Measurements from ENCODE around the gene TRIM44. TPM values are rescaled to one million over a fixed set of nuclear protein-coding genes. Genes with fewer than 3 reads are reported as not detected.

Gene TRIM44
- total and polyA plus RNA-seq, 2 donors (not counting 3 experiments of a cell fraction or from before 2014, with no cell fraction given), result 31.7 to 72.0 TPM

DNA sequence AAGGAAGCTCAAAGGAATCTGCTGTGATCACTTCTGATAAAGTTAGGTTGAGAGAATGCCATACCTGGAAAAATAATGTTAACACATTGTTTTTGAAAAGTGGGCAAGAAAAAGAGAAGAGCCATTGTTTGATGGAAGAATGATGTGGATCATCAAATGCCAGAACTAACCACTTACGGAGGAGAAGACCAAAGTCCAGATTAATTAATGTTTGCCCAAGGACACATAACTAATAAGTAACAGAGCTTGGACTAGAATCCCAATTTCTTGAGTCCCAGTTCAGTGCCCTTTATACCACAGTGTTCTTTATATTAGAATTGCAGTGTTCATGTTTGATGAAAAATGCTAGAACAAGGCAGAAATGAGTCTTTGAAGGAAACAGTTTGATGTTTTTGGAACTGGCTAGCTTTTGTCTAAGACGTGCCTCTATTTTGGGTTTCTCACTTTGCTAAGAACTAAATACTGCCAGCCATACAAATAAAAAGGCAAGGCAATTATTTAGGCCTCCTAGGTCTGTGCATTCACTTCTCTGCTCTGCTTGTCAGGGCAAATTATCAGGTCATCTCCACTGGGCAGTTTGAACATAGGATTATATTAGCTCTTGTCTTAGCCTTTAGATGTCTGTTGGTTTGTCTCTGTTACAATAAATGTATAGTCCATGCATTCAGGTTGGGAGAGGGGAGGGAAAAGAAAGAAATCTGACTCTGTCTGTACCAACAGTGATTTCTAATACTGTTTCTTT, 72.3 kb downstream of the TRIM44 start:
- Histone ChIP-seq H3K4me1 (ENCODE audit: control insufficient read depth, extremely low read depth, insufficient read depth, low read length) (peaks cover 25% of the 10 kb centered on the region), H3K27me3 (ENCODE audit: control insufficient read depth in 2 of 2, insufficient read depth in 2 of 2, low read length in 2 of 2) (no peaks in the 10 kb centered on the region), H3K4me3 (replicated peaks in 1 of 3; ENCODE audit: insufficient read depth in 1 of 3, low read depth in 1 of 3, low read length in 3 of 3) (no peak overlapping the region), H3K9ac (replicated peaks; ENCODE audit: extremely low read depth, insufficient read depth, low read length) (no peak overlapping the region), H3K79me2 (ENCODE audit: control insufficient read depth, insufficient read depth, low read length) (no peaks in the 10 kb centered on the region), H3K27ac (ENCODE audit: insufficient read depth, low read depth, low read length) (peak overlapping the region; percentile 73), H3K9me1 (replicated peaks; ENCODE audit: control insufficient read depth, extremely low read depth, insufficient read depth, low read length) (no peaks in the 10 kb centered on the region), H3K4me2 (ENCODE audit: insufficient read depth, low read length) (peak overlapping the region; percentile 70), H3K36me3 (ENCODE audit: control insufficient read depth in 2 of 2, extremely low read depth in 1 of 2, insufficient read depth in 2 of 2, low read length in 2 of 2) (peaks cover 0 to 3% of the 10 kb centered on the region in 2 experiments), H3K9me3 (replicated peaks; ENCODE audit: control insufficient read depth, insufficient read depth, low read length) (no peaks in the 10 kb centered on the region), H4K20me1 (replicated peaks; ENCODE audit: control insufficient read depth, extremely low read depth, insufficient read depth, low read length) (no peaks in the 10 kb centered on the region), H2AFZ (ENCODE audit: low read depth, low read length) (no peak overlapping the region)
- no peak for FAIRE-seq
- CTCF ChIA-PET, result interaction anchor here (1.3 to 2.9 kb wide), 3 partner anchors 12 to 116 kb away, joined by 3 to 13 read pairs (median 3); no protein-coding TSS in a partner anchor
- dilution Hi-C loops (cut with MboI; ENCODE audit: extremely low pct_ligation_motif_present, low sequenced_read_pairs) (no loop called here), intact Hi-C loops (cut with micrococcal nuclease) (loop anchor here (2.0 to 5.0 kb wide), 3 partner anchors 18 to 72 kb away; partner anchors contain the start of gene TRIM44)
- POLR2A ChIA-PET, result no interaction called here
- BruUV-seq (replicated peaks), result no TSS peak
- no peak for TF ChIP-seq FOS (IDR thresholded peaks at IDR 0.05; ENCODE audit: borderline replicate concordance, insufficient read depth, low read length)
- TF ChIP-seq CTCF (IDR thresholded peaks at IDR 0.05; ENCODE audit: extremely low read depth in 1 of 2, insufficient read depth in 1 of 2, low read depth in 1 of 2, low read length in 2 of 2), result no peak
- no peak for TF ChIP-seq POLR2AphosphoS5 (IDR thresholded peaks at IDR 0.05; ENCODE audit: insufficient read depth, low read depth, low read length)
- TF ChIP-seq JUN (IDR thresholded peaks at IDR 0.05; ENCODE audit: borderline replicate concordance, insufficient read depth, insufficient read length, low read depth), result no peak
- TF ChIP-seq GATA2 (IDR thresholded peaks at IDR 0.05; ENCODE audit: insufficient read depth, insufficient read length, low read depth, low read length), result no peak
- no peak for DNase-seq (ENCODE audit: low read depth, low spot score)
